Neural cell (in vitro differentiated cells): ENCODE measurements around the gene RPL9. TPM values are rescaled to one million over a fixed set of nuclear protein-coding genes. Genes with fewer than 3 reads are reported as not detected.

Source experiments
- H2AFZ ChIP-seq: fragments of 200-600, 300-800 bp; sonication (generic), shearing (Covaris generic); 2 replicates; pipeline ENCODE4 v1.6.0; 2014; ENCODE audit warnings: low read depth, mild to moderate bottlenecking, antibody characterized with exemption, low read length, moderate library complexity
- H3F3A ChIP-seq: fragments of 200-600 bp; shearing (Covaris generic); 2 replicates; pipeline ENCODE4 v1.6.1; 2016; ENCODE audit warnings: mild to moderate bottlenecking, moderate library complexity, mixed read lengths, antibody characterized with exemption, low read length; ENCODE audit not compliant: insufficient read depth, poor library complexity, severe bottlenecking
- H3K27ac ChIP-seq: fragments of 200-600, 300-800 bp; sonication (generic), shearing (Covaris generic); 2 replicates; pipeline ENCODE4 v1.5.1; 2014; ENCODE audit warnings: mild to moderate bottlenecking, low read length, moderate library complexity
- H3K27me3 ChIP-seq: fragments of 300-800, 200-600 bp; sonication (generic), shearing (Covaris generic); 2 replicates; pipeline ENCODE4 v1.6.0; 2014; ENCODE audit warnings: mild to moderate bottlenecking, low read depth, low read length, moderate library complexity; ENCODE audit not compliant: insufficient read depth
- H3K36me3 ChIP-seq: fragments of 300-800, 200-600 bp; sonication (generic), shearing (Covaris generic); 2 replicates; pipeline ENCODE4 v1.5.1; 2014; ENCODE audit warnings: mild to moderate bottlenecking, antibody characterized with exemption, low read length, moderate library complexity; ENCODE audit not compliant: insufficient read depth
- H3K4me2 ChIP-seq: fragments of 300-800, 200-600 bp; sonication (generic), shearing (Covaris generic); 2 replicates; pipeline ENCODE4 v1.6.0; 2014; ENCODE audit warnings: mild to moderate bottlenecking, low read length
- H3K4me3 ChIP-seq: fragments of 300-800, 200-600 bp; sonication (generic), shearing (Covaris generic); 2 replicates; pipeline ENCODE4 v1.5.1; 2014; ENCODE audit warnings: mild to moderate bottlenecking, low read length, moderate library complexity
- H3K79me2 ChIP-seq: fragments of 200-600 bp; shearing (Covaris generic); replicated peaks from 2 replicates; pipeline ENCODE4 v1.6.0; 2014; ENCODE audit warnings: mild to moderate bottlenecking, low read length, moderate library complexity; ENCODE audit not compliant: insufficient read depth
- H3K9ac ChIP-seq: fragments of 300-800, 200-600 bp; sonication (generic), shearing (Covaris generic); 2 replicates; pipeline ENCODE4 v1.6.1; 2016; ENCODE audit warnings: mild to moderate bottlenecking, low read length, mixed read lengths
- H3K9me2 ChIP-seq: fragments of 200-600 bp; shearing (Covaris generic); 2 replicates; pipeline ENCODE4 v1.6.1; 2016; ENCODE audit warnings: mild to moderate bottlenecking, low read length, mixed read lengths; ENCODE audit not compliant: insufficient read depth
- H3K9me3 ChIP-seq: fragments of 200-600, 300-800 bp; sonication (generic), shearing (Covaris generic); 2 replicates; pipeline ENCODE4 v1.6.1; 2016; ENCODE audit warnings: mild to moderate bottlenecking, mixed run types, low read length, moderate library complexity, mixed read lengths
- H4K20me1 ChIP-seq: fragments of 200-600 bp; shearing (Covaris generic); 2 replicates; pipeline ENCODE4 v1.6.1; 2016; ENCODE audit warnings: mild to moderate bottlenecking, mixed run types; ENCODE audit not compliant: insufficient read depth
- EP300 ChIP-seq: fragments of 450-650 bp; conservative IDR thresholded peaks from 2 replicates; pipeline ENCODE4 v1.6.1; 2014; ENCODE audit warnings: antibody characterized with exemption, mild to moderate bottlenecking, moderate library complexity; ENCODE audit not compliant: poor library complexity, severe bottlenecking
- EZH2 ChIP-seq: fragments of 200-600, 300-800 bp; shearing (Covaris generic), sonication (generic); IDR thresholded peaks from 2 replicates; pipeline ENCODE4 v1.6.1; 2014; ENCODE audit warnings: antibody characterized with exemption, low read length, borderline replicate concordance, mild to moderate bottlenecking; ENCODE audit not compliant: insufficient read depth, poor library complexity, severe bottlenecking
- MXI1 ChIP-seq: fragments of 450-650 bp; conservative IDR thresholded peaks from 2 replicates; pipeline ENCODE4 v1.6.1; 2014; ENCODE audit warnings: antibody characterized with exemption, mild to moderate bottlenecking; ENCODE audit not compliant: poor library complexity, severe bottlenecking
- POLR2AphosphoS5 ChIP-seq: IDR thresholded peaks from 2 replicates; pipeline ENCODE4 v1.6.1; 2012
- RAD21 ChIP-seq: fragments of 450-650 bp; conservative IDR thresholded peaks from 2 replicates; pipeline ENCODE4 v1.6.1; 2014; ENCODE audit warnings: antibody characterized with exemption, mild to moderate bottlenecking, moderate library complexity
- SMC3 ChIP-seq: fragments of 450-650 bp; conservative IDR thresholded peaks from 2 replicates; pipeline ENCODE4 v1.6.1; 2014; ENCODE audit warnings: antibody characterized with exemption, mild to moderate bottlenecking, moderate library complexity; ENCODE audit not compliant: poor library complexity
- TAF1 ChIP-seq: IDR thresholded peaks from 2 replicates; pipeline ENCODE4 v1.6.1; 2012; ENCODE audit warnings: low read depth
- polyA plus RNA-seq: library from polyadenylated mRNA; depleted of rRNA; stranded (reverse); fragments of >200 nt; gene quantifications from 2 replicates; pipeline ENCODE4 v1.2.3, GENCODE V29; 2014
- TF ChIP-seq, protein P1 (sequence below): fragments of 450-650 bp; IDR thresholded peaks from 2 replicates; pipeline ENCODE4 v1.5.1; 2014; ENCODE audit warnings: antibody characterized with exemption, mild to moderate bottlenecking, moderate library complexity; ENCODE audit not compliant: poor library complexity, severe bottlenecking
- TF ChIP-seq, protein P2 (sequence below): IDR thresholded peaks from 2 replicates; pipeline ENCODE4 v1.6.1; 2012; ENCODE audit warnings: borderline replicate concordance

RPL9 gene
- polyA plus RNA-seq, 1 donor from 2014 or later: 5,676 TPM

DNA sequence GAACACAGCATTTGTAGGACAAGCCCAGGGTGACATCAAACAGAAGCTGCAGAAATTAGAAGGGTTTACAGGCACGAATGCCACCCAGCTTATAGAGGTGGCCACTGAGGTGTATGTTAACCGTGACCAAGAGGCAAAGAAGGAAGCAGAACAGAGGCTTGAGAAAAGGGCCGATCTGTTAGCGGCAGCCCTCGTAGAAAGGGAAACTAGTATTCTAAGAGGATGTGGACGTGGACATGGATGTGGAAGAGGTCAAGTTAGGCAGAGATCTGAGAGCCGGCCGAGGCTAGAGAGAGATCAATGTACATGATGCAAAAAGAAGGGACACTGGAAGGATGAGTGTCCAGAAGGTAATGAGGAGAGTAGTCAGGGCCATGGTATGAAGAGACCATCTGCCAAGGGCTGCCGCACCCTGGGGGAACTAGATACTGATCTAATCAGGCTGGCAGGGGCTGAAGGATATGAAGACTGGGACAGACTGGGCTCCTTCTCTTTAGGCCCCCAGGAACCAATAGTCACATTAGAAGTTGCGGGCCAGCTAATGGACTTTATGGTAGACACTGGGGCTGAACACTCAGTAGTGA lies 27.6 kb upstream of the RPL9 start:
- H4K20me1 ChIP-seq: no peaks in the 10 kb centered on the region
- no peaks in the 10 kb centered on the region for H3K79me2 ChIP-seq
- H3K4me3 ChIP-seq: no peak overlapping the region
- no peak overlapping the region for H3K9ac ChIP-seq
- no peaks in the 10 kb centered on the region for H3K9me3 ChIP-seq
- H3K4me2 ChIP-seq: no peak overlapping the region
- no peak overlapping the region for H3K27ac ChIP-seq
- no peak overlapping the region for H2AFZ ChIP-seq
- H3K36me3 ChIP-seq: no peaks in the 10 kb centered on the region
- no peaks in the 10 kb centered on the region for H3K27me3 ChIP-seq
- H3K9me2 ChIP-seq: no peaks in the 10 kb centered on the region
- no peaks in the 10 kb centered on the region for H3F3A ChIP-seq
- no peak for TF ChIP-seq POLR2AphosphoS5
- TF ChIP-seq MXI1: no peak
- no peak for TF ChIP-seq EP300
- TF ChIP-seq EZH2: no peak
- TF ChIP-seq, protein P1, sequence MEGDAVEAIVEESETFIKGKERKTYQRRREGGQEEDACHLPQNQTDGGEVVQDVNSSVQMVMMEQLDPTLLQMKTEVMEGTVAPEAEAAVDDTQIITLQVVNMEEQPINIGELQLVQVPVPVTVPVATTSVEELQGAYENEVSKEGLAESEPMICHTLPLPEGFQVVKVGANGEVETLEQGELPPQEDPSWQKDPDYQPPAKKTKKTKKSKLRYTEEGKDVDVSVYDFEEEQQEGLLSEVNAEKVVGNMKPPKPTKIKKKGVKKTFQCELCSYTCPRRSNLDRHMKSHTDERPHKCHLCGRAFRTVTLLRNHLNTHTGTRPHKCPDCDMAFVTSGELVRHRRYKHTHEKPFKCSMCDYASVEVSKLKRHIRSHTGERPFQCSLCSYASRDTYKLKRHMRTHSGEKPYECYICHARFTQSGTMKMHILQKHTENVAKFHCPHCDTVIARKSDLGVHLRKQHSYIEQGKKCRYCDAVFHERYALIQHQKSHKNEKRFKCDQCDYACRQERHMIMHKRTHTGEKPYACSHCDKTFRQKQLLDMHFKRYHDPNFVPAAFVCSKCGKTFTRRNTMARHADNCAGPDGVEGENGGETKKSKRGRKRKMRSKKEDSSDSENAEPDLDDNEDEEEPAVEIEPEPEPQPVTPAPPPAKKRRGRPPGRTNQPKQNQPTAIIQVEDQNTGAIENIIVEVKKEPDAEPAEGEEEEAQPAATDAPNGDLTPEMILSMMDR: no peak
- TF ChIP-seq, protein P2, sequence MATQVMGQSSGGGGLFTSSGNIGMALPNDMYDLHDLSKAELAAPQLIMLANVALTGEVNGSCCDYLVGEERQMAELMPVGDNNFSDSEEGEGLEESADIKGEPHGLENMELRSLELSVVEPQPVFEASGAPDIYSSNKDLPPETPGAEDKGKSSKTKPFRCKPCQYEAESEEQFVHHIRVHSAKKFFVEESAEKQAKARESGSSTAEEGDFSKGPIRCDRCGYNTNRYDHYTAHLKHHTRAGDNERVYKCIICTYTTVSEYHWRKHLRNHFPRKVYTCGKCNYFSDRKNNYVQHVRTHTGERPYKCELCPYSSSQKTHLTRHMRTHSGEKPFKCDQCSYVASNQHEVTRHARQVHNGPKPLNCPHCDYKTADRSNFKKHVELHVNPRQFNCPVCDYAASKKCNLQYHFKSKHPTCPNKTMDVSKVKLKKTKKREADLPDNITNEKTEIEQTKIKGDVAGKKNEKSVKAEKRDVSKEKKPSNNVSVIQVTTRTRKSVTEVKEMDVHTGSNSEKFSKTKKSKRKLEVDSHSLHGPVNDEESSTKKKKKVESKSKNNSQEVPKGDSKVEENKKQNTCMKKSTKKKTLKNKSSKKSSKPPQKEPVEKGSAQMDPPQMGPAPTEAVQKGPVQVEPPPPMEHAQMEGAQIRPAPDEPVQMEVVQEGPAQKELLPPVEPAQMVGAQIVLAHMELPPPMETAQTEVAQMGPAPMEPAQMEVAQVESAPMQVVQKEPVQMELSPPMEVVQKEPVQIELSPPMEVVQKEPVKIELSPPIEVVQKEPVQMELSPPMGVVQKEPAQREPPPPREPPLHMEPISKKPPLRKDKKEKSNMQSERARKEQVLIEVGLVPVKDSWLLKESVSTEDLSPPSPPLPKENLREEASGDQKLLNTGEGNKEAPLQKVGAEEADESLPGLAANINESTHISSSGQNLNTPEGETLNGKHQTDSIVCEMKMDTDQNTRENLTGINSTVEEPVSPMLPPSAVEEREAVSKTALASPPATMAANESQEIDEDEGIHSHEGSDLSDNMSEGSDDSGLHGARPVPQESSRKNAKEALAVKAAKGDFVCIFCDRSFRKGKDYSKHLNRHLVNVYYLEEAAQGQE: no peak
- no peak for TF ChIP-seq RAD21
- no peak for TF ChIP-seq SMC3

DNA sequence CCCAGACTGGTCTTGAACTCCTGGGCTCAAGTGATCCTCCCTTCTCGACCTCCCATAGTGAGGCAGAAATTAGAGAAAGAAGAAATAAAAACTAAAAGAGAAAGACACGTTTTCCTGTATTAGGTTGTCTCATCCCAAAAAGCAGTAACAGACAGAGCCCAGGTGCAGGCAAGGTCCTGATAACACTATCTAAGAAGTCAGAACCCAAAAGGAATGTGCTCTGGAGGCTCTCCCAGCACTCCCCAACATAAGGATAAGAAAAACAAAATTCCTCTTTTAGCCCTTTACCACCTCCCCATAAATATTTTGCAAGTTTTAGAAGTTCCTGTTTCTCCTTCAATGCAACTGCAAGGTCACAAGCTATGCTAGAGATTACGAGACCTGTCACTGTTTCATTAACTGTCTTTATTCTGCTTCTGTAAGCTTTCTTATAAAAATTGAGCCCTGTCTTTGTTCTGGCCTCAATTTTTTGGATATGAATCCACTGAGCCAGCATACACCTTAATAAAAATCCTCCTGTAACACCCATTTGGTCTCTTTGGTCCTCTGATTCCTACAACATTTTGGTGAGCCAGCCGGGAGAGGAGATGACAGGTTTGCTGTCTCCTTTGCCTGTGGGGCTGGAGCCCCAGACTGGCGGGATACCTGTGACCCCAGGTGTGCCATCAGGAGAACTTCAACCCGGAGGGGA lies 26.0 kb upstream of the RPL9 start:
- H3F3A ChIP-seq: no peaks in the 10 kb centered on the region
- no peaks in the 10 kb centered on the region for H4K20me1 ChIP-seq
- H3K27ac ChIP-seq: no peak overlapping the region
- no peaks in the 10 kb centered on the region for H3K36me3 ChIP-seq
- no peaks in the 10 kb centered on the region for H3K27me3 ChIP-seq
- H3K9me2 ChIP-seq: no peaks in the 10 kb centered on the region
- no peak overlapping the region for H3K4me2 ChIP-seq
- H2AFZ ChIP-seq: no peak overlapping the region
- H3K79me2 ChIP-seq: no peaks in the 10 kb centered on the region
- no peak overlapping the region for H3K4me3 ChIP-seq
- no peaks in the 10 kb centered on the region for H3K9me3 ChIP-seq
- no peak overlapping the region for H3K9ac ChIP-seq
- TF ChIP-seq SMC3 (no peak), POLR2AphosphoS5 (no peak), RAD21 (no peak), EP300 (no peak), TAF1 (no peak)
